Measurements from ENCODE around the gene CD2BP2. TPM values are rescaled to one million over a fixed set of nuclear protein-coding genes. Genes with fewer than 3 reads are reported as not detected.

The CD2BP2 gene
- total RNA-seq, 1 donor from 2014 or later = 29.2 TPM

Other genes starting within 250 kb of the CD2BP2 start
- gene GDPD3, start 241.8 kb downstream of the CD2BP2 start, total RNA-seq = 6.9 TPM
- 104 TPM for gene MAPK3, start 232.1 kb downstream of the CD2BP2 start, total RNA-seq
- 51.1 TPM for gene CORO1A, start 171.7 kb downstream of the CD2BP2 start, total RNA-seq
- gene BOLA2B, start 161.6 kb downstream of the CD2BP2 start, total RNA-seq = 292 TPM
- gene SLX1A, start 161.4 kb downstream of the CD2BP2 start, total RNA-seq = 48.9 TPM
- 10.8 TPM for gene SULT1A3, start 156.1 kb downstream of the CD2BP2 start, total RNA-seq
- gene NPIPB13, start 106.8 kb downstream of the CD2BP2 start, total RNA-seq = 0.25 TPM
- 42.2 TPM for gene TBC1D10B, start 15.2 kb upstream of the CD2BP2 start, total RNA-seq
- not detected for gene MYL11, start 19.5 kb upstream of the CD2BP2 start, total RNA-seq
- 3.7 TPM for gene SEPTIN1, start 27.3 kb upstream of the CD2BP2 start, total RNA-seq
- 3.4 TPM for gene ZNF48, start 40.1 kb upstream of the CD2BP2 start, total RNA-seq
- 42.7 TPM for gene ZNF771, start 52.3 kb upstream of the CD2BP2 start, total RNA-seq
- 14.5 TPM for gene DCTPP1, start 74.7 kb upstream of the CD2BP2 start, total RNA-seq
- 28.0 TPM for gene SEPHS2, start 90.6 kb upstream of the CD2BP2 start, total RNA-seq
- 5.4 TPM for gene ITGAL, start 117.4 kb upstream of the CD2BP2 start, total RNA-seq
- gene ZNF768, start 171.3 kb upstream of the CD2BP2 start, total RNA-seq = 30.7 TPM
- 10.6 TPM for gene ZNF747, start 179.6 kb upstream of the CD2BP2 start, total RNA-seq
- gene ZNF764, start 203.1 kb upstream of the CD2BP2 start, total RNA-seq = 18.4 TPM
- gene ZNF688, start 216.4 kb upstream of the CD2BP2 start, total RNA-seq = 20.1 TPM
- gene ZNF785, start 230.4 kb upstream of the CD2BP2 start, total RNA-seq = 21.6 TPM

Data from vagina (tissue), 1 donor.